NAMALWA (cell line): ENCODE measurements around the gene CACNA2D2.

Experiments
- DNase-seq: peaks from one replicate; pipeline ENCODE4 v3.0.0-alpha.2; 2015; ENCODE audit warnings: low spot score

Gene CACNA2D2

DNA sequence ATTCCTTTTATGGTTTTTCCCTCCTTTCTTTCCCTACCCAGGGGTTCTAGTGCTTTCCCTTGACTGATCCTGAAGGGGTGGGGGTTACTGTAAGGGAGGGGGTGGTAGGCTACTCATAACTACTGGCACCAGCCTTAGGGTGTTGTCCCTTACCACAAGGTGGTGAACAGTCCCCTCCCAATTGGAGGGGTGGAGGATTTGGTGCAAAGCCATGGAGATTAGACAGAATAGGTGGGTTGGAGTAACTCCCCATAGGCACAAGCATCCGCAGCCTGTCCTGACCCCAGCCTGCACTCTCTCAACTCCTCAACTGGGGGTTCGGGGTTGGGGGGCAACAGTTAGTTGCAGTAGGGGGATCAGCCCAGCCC, 178.3 kb downstream of the CACNA2D2 start:
- DNase-seq = no peak

GRCh38 chr3:50324351-50325112, 178.9 kb downstream of the CACNA2D2 start:
- peak; percentile 74 for DNase-seq

- no peak for DNase-seq
These were observed 179.7 kb downstream of the CACNA2D2 start for GRCh38 chr3:50323614-50324199.

GRCh38 chr3:50323092-50323600, 180.3 kb downstream of the CACNA2D2 start:
- no peak for DNase-seq

DNA sequence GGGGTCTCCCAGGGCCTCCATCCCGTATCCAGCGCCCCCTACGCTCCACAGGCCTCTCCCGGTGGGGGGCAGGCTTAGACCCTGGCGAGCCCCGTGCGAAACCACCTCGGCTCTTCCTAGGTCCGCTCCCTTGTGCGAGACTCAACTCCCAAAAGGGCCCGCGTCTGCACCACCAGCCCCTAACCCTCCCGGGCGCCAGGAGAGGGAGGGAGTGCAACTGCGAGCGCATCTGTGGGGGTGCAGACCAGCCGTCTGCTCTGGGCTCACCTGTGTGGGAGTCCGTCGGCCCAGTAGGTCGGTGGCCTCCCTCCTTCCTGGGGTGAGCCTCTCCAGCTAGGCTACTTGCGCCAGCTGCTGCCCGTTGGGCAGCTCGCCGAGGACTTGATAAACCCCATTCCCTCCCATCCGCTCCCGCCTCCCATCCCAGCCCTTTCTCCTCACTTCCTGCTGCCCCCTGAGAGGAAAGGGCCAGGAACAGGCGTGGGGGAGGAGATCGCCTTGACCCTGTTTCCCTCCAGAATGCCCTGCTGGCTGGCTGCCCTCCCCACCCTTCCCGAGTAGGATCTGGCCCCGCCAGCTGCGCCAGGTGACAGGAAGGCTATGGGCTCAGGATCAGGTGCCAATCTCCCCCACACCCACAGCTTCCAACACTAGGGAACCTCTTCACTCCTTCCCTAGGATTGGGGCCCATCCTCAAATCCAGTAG, 180.9 kb downstream of the CACNA2D2 start, which contains the start of gene HYAL2:
HYAL2 (minus strand) TSS at position 360 of the 706 bp plus-strand sequence. CDS start 2,256 bp downstream, outside the sequence.
- DNase-seq = no peak

- DNase-seq = no peak
These were observed 181.4 kb downstream of the CACNA2D2 start for GRCh38 chr3:50322115-50322385.

DNA sequence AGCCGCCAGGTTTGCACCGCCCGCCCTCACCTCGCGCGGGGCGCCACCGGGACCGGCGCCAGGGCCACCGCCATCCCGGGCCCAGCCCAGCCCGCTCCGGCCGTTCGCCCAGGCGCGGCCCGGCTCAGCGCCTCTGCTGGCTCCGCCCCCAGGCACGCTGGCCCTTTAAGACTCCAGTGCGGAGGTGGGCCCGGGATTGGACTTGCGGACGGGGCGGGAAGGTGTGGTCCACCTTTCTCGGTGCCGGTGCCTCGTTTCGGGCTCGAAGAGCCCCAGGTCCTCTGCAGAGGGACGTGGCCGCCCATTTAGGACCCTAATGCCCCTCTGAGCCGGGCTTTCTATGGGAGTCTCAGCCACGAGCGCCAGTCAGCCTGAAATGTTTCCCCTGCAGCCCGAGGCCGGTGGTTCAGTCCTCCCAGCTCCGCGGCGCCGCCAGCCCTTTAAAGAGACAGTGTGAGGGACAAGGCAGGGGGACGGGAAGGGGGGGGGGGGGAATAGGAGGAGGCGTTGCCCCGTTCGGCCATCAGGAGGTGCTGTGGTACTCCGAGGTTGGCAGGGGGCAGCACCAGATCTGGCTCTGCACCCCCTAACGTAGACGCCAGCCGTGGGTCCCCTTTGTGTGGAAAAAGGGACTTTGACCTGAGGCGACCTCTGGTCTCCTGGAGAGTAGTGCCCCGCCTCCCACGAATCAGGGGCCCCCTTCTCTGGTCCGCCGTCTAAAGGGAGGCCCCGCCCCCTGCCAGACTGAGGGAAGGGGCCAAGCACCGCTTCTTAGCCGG, 181.9 kb downstream of the CACNA2D2 start:
- peak; percentile 77 for DNase-seq

DNA sequence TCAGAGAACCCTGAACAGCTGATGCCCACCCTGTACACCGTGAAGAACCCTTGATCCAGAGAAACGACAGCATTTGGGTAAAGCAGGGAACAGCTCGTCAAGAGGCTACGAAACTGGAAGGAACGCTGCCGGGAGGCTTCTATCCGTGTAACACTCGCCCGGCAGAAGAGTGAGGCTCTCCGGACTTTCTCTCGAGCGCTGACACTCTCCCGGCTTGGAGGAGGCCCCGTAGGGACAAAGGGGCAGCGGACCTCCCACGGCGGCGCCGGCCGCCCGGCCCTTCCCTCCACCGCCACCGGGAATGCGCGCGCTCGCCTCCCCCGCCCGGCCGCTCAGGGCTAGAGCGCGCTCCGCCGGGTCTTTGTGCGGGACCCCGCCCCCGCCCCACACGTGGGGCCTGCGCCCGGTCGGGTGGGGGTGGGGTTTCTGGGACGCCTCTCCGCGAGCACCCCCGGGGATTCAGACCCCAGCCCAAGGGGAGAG, 182.5 kb downstream of the CACNA2D2 start:
- DNase-seq = peak; percentile 35

DNA sequence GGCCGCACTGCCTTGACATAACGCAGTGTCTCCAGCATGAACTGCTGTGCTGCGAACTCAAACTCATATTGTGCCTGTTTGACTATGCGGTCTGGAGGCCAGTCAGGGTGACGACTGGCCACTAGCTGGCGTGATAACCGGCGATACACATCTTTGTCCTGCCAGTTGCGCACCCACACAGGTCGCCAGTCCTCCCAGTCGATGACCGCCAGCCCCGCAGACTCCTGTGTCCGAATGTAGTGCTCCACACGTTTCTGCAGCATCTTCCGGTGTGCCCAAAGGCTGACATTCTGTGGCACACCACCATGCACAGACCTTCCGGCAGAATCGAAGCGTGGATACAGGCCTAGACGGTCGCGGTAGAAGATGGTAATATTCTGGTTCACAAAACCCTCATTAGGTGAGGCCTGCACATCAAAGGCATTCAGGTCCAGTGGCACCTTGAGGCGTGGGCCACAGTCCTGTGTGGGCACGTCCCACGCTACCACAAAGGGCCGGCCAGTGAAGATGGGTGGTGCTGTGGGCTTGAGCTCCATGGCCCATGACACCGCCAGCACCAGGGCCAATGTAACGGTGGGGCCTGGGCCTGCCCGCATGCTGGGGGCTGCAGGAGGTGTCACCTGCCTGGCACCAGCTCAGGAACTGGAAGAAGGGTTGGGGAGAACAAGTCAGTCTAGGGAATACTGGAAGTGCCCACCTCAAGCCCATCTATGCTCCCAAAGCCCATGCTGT, 183.4 kb downstream of the CACNA2D2 start:
- DNase-seq = no peak

- no peak for DNase-seq
These were observed 184.1 kb downstream of the CACNA2D2 start for GRCh38 chr3:50319181-50319893.

GRCh38 chr3:50318615-50319014, 184.8 kb downstream of the CACNA2D2 start:
- no peak for DNase-seq

DNA sequence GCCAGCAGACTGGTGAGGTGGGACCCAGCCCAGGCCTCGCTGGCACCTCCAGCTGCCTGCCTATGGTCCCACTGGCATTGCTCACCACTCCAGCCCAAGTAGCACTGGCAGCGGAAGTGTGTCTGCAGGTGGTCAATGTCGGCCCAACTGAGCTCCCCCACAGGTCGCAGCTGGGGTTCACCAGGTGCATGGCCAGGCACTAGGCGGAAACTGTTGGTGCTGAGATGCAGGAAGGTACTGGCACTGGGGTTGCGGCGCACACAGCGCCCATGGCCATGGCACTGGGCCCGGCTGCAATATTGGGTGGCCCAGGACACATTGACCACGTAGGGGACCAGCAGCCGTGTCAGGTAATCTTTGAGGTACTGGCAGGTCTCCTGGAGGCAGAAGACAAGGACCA, 185.3 kb downstream of the CACNA2D2 start:
- DNase-seq = no peak

GRCh38 chr3:50317300-50317699, 186.1 kb downstream of the CACNA2D2 start:
- DNase-seq = no peak

DNA sequence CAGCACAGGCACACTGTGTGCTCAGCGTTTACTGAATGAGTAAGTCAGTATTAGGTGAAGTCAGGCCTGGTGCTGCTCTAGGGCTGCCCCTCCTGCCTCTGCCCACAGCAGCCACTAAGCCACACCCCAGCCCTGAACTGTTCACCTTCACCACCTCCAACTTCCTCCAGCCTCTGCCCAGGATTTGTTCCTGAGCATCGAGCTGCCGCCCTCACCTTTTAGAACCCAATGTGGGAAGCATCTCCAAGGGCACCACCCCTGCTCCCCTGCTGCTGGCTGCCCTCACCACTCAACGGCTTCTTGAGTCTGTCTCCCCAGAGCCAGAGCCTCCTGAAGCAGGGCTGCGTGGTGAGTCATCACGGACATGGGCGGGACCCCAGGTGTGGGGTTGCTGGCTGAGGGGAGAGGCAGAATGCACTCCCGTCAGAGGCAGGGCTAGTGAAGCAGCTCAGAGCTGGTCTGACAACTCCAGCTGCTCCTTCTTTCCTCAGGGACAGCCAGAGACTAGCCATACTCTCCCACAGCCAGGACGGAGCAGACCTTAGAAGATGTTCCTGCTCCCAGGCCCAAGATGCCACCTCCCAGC, 186.7 kb downstream of the CACNA2D2 start:
- peak; percentile 28 for DNase-seq

DNA sequence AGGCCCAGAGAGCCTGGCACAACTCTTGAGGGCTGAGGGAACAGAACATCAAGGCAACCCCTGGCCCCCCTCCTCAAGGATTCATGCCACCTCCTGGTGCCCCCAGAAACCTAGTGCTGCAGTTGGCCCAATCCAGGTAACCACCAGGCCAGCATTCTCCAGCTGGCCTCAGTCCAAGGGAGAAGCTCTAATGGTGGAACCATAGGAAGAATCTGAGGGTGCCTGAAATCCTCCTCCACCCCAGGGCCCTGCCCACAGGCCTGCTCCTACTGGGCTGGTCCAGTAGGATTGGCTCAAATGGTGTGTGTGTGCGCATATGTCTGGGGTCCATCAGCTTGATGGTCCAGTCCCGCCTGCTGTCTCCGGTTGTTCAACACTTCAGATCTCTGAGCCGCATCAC, 188.6 kb downstream of the CACNA2D2 start:
- DNase-seq = no peak

DNA sequence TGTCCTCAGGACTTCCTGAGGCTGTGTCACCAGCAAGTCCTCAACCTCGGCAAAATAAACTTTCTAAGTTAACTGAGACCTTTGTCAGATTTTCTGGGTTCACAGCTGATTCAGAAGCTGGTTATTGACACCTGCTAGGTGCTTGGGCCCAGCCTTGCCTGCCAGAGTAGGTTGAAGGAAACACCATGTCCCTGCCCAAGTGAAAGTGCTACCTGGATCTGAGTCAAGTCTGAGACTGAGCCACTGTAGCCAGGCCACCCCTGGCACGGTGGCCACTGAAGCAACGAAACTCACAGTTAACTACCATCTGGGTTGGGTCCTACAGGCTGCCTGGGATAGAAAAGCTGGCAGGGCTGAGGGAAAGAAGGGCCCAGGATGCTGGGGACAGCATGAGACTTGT, 189.1 kb downstream of the CACNA2D2 start:
- no peak for DNase-seq
